DND-41 (cell line): ENCODE measurements around the gene KRTAP9-7.
"Not testable (repeated sequence)": the region's sequence is repeated elsewhere in the genome, so short reads cannot be mapped to it uniquely, and the experiment has no call there.

Source experiments
- ATAC-seq: fragments of 200-7000 bp; cut with Tn5 transposase; 3 replicates; pipeline ENCODE4 v1.9.1; 2021; ENCODE audit warnings: low read depth; ENCODE audit not compliant: insufficient read depth
- DNase-seq: peaks from one replicate; pipeline ENCODE4 v3.0.0-alpha.2; 2020
- H2AFZ ChIP-seq: 2 replicates; pipeline ENCODE4 v1.6.0; 2012; ENCODE audit warnings: low read depth, low read length
- H3K27ac ChIP-seq: 2 replicates; pipeline ENCODE4 v1.5.1; 2012; ENCODE audit warnings: low read length, inconsistent platforms
- H3K27me3 ChIP-seq: fragments of 200-600 bp; sonication (generic); 2 replicates; pipeline ENCODE4 v1.6.0; 2012; ENCODE audit warnings: low read length, mild to moderate bottlenecking, inconsistent platforms; ENCODE audit not compliant: insufficient read depth, poor library complexity
- H3K36me3 ChIP-seq: 2 replicates; pipeline ENCODE4 v1.5.1; 2012; ENCODE audit warnings: low read length, inconsistent platforms; ENCODE audit not compliant: insufficient read depth
- H3K4me1 ChIP-seq: 2 replicates; pipeline ENCODE4 v1.5.1; 2012; ENCODE audit warnings: mild to moderate bottlenecking, low read length; ENCODE audit not compliant: insufficient read depth
- H3K4me2 ChIP-seq: 2 replicates; pipeline ENCODE4 v1.6.0; 2012; ENCODE audit warnings: mild to moderate bottlenecking, moderate library complexity, low read length, inconsistent platforms; ENCODE audit not compliant: insufficient read depth
- H3K4me3 ChIP-seq, 2 experiments: fragments of 200-600 bp in 1 of 2; shearing (Covaris generic) in 1 of 2; 2 replicates each; pipeline ENCODE4 v1.5.1; 2012 to 2016; ENCODE audit warnings: inconsistent platforms in 2 of 2, low read length in 2 of 2, mild to moderate bottlenecking in 2 of 2, low read depth in 1 of 2, moderate library complexity in 1 of 2
- H3K79me2 ChIP-seq: 2 replicates; pipeline ENCODE4 v1.6.0; 2012; ENCODE audit warnings: low read length, inconsistent platforms; ENCODE audit not compliant: insufficient read depth
- H3K9ac ChIP-seq: 2 replicates; pipeline ENCODE4 v1.6.0; 2012; ENCODE audit warnings: low read depth, mild to moderate bottlenecking, inconsistent platforms, low read length, moderate library complexity
- H3K9me3 ChIP-seq: 2 replicates; pipeline ENCODE4 v1.5.1; 2012; ENCODE audit warnings: low read length, moderate library complexity, mild to moderate bottlenecking, inconsistent platforms; ENCODE audit not compliant: insufficient read depth, severe bottlenecking
- H4K20me1 ChIP-seq: 2 replicates; pipeline ENCODE4 v1.6.0; 2012; ENCODE audit warnings: low read length; ENCODE audit not compliant: insufficient read depth
- CTCF ChIP-seq: IDR thresholded peaks from 2 replicates; pipeline ENCODE4 v1.5.1; 2012; ENCODE audit warnings: borderline replicate concordance, low read length, moderate library complexity, mild to moderate bottlenecking; ENCODE audit not compliant: poor library complexity, severe bottlenecking; ENCODE audit errors: extremely low read depth
- EZH2 ChIP-seq: IDR thresholded peaks from 3 replicates; pipeline ENCODE4 v1.6.1; 2012; ENCODE audit warnings: borderline replicate concordance, low read depth, mild to moderate bottlenecking, moderate library complexity, low read length, inconsistent platforms; ENCODE audit not compliant: severe bottlenecking

KRTAP9-7 gene

GRCh38 chr17:41275648-41276190, at the start of gene KRTAP9-7:
TSS of gene KRTAP9-7 (plus strand) at chr17:41275698. CDS start at chr17:41275698, 0 bp downstream.
- H3K36me3 ChIP-seq, H3K4me1 ChIP-seq, H3K79me2 ChIP-seq, H3K9ac ChIP-seq, H2AFZ ChIP-seq, ATAC-seq, H3K27me3 ChIP-seq, H3K9me3 ChIP-seq, DNase-seq, H4K20me1 ChIP-seq, H3K27ac ChIP-seq, H3K4me3 ChIP-seq, H3K4me2 ChIP-seq: not testable (repeated sequence)

- H3K79me2 ChIP-seq, result no peaks in the 10 kb centered on the region
- DNase-seq (no peak), ATAC-seq (no peak)
- H3K4me1 ChIP-seq, result no peaks in the 10 kb centered on the region
- H3K27ac ChIP-seq, result no peak overlapping the region
- no peak overlapping the region for H3K4me3 ChIP-seq
- H3K36me3 ChIP-seq, result no peaks in the 10 kb centered on the region
- no peak overlapping the region for H3K4me2 ChIP-seq
- H3K27me3 ChIP-seq, result peaks cover 10% of the 10 kb centered on the region
- no peak overlapping the region for H3K9ac ChIP-seq
- TF ChIP-seq EZH2 (no peak), CTCF (no peak)
- H3K9me3 ChIP-seq, result no peaks in the 10 kb centered on the region
- H4K20me1 ChIP-seq, result no peaks in the 10 kb centered on the region
- no peak overlapping the region for H2AFZ ChIP-seq
Observed at GRCh38 chr17:41226051-41226450, 49.4 kb upstream of the KRTAP9-7 start.

- not testable (repeated sequence) for ATAC-seq, H3K4me2 ChIP-seq, H3K9me3 ChIP-seq, H3K9ac ChIP-seq, H3K27ac ChIP-seq, H3K36me3 ChIP-seq, H2AFZ ChIP-seq, H3K4me3 ChIP-seq, H4K20me1 ChIP-seq, H3K79me2 ChIP-seq, H3K27me3 ChIP-seq, H3K4me1 ChIP-seq, DNase-seq
Observed at GRCh38 chr17:41226598-41227095, 48.9 kb upstream of the KRTAP9-7 start, which contains the start of gene KRTAP9-2. TSS of gene KRTAP9-2 (plus strand) at chr17:41226648. CDS start at chr17:41226655, 7 bp downstream.

- Histone ChIP-seq H3K27ac (no peak overlapping the region), H3K79me2 (no peaks in the 10 kb centered on the region), H3K4me3 (no peak overlapping the region), H3K9me3 (no peaks in the 10 kb centered on the region), H3K4me2 (no peak overlapping the region), H3K36me3 (no peaks in the 10 kb centered on the region), H4K20me1 (no peaks in the 10 kb centered on the region), H3K9ac (no peak overlapping the region), H3K27me3 (peaks cover 18% of the 10 kb centered on the region), H3K4me1 (no peaks in the 10 kb centered on the region), H2AFZ (no peak overlapping the region)
- DNase-seq (no peak), ATAC-seq (no peak)
- TF ChIP-seq CTCF, result no peak
- no peak for TF ChIP-seq EZH2
Observed at GRCh38 chr17:41230094-41230493, 45.4 kb upstream of the KRTAP9-7 start.
